Eye (tissue), 1 donor: ENCODE measurements around the gene BICD1.

Source experiments
- DNase-seq: peaks from one replicate; pipeline ENCODE4 v3.0.0-alpha.2; 2015

The BICD1 gene

GRCh38 chr12:32285489-32285888 lies 178.8 kb downstream of the BICD1 start:
- no peak for DNase-seq

GRCh38 chr12:32290411-32290810 lies 183.8 kb downstream of the BICD1 start:
- DNase-seq, result no peak

- no peak for DNase-seq
These were observed 185.5 kb downstream of the BICD1 start for GRCh38 chr12:32292151-32292550.

DNA sequence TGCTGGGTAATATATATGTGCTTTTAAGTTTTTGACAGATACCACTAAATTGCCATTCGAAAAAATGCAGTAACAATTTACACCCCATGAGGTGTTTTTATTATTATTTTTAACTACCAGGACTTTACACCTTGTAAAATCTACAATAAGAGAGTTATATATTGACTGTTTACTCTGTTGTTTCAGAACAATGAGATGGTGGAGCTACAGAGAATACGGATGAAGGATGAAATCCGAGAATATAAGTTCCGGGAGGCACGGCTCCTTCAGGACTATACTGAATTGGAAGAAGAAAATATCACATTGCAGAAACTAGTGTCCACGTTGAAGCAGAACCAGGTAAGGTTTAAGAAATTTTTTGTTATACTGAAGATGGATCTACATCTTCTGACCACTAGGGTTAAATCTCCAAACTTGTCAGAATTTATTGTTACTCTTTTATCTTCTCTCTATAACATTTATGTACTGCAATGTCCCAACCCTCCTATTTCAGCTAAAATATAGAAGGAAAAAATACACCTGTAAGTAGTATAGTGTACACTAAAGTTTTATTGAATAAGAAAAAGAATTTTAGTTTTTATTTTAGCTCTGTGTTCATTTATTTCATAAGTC lies 187.3 kb downstream of the BICD1 start:
- DNase-seq, result no peak

- DNase-seq, result no peak
These were observed 189.9 kb downstream of the BICD1 start for GRCh38 chr12:32296567-32296966.

DNA sequence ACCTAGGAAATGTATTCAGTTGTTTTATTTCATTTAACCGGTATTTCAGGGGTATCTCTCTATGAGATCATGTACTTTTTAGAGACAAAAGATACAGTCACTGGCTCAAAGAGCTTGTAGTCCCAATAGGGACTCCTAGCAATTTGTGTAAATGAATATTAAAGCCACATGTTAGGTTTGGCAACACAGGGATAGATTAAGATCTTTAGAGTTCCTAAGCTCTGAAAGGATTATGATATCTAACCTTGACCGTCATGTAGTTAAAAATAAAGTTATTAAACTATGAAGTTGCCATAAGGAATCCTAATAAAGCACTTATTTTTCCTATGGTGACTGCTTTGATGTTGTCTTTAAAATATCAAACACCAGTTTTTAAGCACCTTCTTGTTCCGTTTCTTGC lies 192.3 kb downstream of the BICD1 start:
- peak; percentile 39 for DNase-seq

DNA sequence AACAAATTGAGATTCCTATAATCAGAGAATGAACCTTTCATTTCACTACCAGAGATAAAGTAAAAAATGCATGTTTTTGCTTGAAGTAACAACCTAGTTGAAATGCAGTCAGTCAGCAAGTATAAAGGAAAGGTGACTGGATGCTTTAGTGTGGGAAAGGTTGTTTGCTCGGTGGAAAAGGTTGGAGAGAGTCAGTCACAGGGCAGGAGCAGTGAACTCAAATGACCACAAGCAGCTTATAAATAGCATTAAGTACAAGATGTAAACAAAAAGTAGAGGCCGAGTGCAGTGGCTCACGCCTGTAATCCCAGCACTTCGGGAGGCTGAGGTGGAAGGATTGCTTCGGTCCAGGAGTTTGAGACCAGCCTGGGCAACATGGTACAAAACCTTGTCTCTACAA lies 194.6 kb downstream of the BICD1 start:
- no peak for DNase-seq

DNA sequence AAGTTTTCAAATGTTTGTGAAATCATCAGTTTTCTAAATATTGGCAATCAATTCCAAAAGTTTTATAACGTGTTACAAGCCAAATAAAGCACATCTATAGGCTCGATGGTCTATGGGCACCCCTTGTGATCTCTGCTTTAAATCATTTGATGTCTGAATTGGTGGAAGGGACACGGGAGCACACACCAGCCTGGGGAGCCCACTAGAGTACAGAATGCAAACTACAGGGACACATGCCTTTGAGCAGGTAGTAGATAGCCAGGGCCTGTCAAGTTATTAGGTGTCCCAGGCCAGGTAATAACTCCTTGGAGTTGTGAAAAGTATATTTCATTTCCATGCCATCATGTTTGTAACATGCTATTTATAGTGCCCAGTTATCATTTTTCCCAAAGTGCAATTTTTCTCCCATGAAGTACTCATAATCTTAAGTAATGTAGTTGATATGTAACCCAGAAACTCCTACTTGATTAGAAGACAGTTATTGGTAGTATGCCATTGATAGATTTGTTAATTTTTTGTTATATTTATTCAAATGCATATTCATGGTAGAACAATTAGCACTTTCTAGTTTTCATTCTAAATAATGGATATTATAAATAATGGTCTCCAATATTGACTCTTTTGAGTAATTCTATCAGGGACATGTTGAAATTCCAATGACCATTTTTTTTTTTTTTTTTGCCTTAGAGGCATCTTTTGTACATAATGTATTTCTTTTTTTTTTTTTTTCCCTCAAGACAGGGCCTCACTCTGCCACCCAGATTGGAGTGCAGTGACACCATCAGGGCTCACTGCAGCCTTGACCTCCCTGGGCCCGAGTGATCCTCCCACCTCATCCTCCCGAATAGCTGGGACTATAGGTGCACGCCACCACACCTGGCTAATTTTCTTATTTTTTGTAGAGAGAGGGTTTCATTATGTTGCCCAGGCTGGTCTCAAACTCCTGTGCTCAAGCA lies 195.8 kb downstream of the BICD1 start:
- DNase-seq, result peak; percentile 49

DNA sequence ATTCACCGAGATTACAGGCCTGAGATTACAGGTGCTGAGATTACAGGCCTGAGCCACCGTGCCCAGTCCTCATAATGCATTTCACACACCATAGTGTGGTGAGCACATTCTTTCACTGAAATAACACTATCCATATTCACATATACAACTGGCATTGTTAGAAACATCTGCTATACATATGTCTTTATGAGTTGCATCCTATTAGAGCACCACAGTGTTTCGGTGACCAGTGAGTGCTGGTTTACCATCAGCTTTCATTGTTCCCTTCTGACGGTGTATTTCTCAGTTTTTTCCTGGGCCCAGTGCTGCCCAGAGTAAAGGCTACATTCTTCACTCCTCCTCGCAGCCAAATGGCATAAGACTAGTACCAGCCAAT lies 196.5 kb downstream of the BICD1 start:
- DNase-seq, result no peak

DNA sequence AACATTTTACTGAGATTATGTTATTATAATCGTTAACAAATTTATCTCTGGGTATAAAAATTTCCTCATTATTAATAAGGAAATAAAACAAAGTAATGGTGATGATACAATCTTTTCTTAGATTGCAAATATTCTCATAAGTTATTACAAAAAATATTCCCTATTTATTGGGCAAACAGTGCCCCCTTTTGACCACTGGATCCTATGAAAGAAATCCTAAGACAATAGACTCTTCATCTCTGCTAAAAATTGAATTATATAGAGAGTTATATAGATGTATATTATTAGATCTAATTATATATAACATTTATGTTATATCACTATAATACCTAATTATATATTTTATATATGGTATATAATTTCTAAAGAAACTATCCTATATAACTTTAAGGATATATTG lies 198.5 kb downstream of the BICD1 start:
- peak; percentile 68 for DNase-seq

- DNase-seq, result no peak
These were observed 200.7 kb downstream of the BICD1 start for GRCh38 chr12:32307326-32307725.

- DNase-seq, result peak; percentile 45
These were observed 203.4 kb downstream of the BICD1 start for GRCh38 chr12:32309811-32310736.

DNA sequence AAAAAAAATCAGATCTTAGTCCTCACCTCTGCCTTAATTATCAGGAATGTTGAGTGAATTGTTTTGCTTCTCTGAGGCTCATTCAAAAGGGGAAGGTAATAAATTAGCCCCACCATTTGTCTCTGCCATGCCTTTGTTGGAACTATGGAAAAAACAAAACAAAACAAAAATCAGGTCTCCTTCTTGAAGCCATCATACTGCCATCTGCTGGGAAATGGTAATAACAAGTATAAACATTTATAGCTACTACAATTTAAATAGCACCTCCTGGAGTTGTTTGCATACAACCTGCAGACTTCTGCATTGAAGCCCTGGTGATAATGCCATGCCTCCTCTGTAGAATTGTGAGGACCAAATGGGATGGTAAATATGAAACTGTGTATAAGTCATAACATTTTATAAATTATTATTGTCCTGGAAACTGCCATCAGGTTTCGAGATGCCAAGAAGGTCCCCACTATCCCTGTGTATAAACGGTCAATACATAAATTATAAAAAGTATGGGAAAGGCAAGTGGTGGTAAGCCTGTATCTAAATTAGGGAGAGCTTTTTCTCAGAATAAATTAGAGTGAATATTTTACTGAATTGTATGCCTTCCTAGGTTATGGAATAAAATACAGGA lies 205.5 kb downstream of the BICD1 start:
- DNase-seq, result peak; percentile 76

DNA sequence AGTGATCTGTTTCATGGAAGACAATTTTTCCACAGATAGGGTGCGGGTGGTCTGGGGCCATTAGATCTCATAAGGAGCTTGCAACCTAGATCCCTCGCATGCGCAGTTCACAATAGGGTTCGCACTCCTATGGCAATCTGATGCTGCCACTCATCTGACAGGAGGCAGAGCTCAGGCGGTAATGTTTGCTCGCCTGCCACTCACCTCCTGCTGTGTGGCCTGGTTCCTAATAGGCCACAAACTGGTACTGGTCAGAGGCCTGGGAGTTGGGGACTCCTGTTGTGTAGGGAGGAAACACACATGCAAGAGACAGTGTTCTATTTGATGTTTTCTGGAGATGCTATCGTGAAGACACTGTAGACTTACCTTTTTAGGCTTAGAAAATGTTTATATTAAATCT lies 215.7 kb downstream of the BICD1 start:
- DNase-seq, result peak; percentile 83

GRCh38 chr12:32331133-32331532 lies 224.5 kb downstream of the BICD1 start:
- no peak for DNase-seq

GRCh38 chr12:32332446-32332845 lies 225.8 kb downstream of the BICD1 start:
- DNase-seq, result no peak

GRCh38 chr12:32334371-32334777 lies 227.7 kb downstream of the BICD1 start:
- DNase-seq, result no peak

GRCh38 chr12:32336261-32336660 lies 229.6 kb downstream of the BICD1 start:
- no peak for DNase-seq

- DNase-seq, result no peak
These were observed 236.8 kb downstream of the BICD1 start for GRCh38 chr12:32343496-32343895.

- no peak for DNase-seq
These were observed 237.4 kb downstream of the BICD1 start for GRCh38 chr12:32344047-32344446.

DNA sequence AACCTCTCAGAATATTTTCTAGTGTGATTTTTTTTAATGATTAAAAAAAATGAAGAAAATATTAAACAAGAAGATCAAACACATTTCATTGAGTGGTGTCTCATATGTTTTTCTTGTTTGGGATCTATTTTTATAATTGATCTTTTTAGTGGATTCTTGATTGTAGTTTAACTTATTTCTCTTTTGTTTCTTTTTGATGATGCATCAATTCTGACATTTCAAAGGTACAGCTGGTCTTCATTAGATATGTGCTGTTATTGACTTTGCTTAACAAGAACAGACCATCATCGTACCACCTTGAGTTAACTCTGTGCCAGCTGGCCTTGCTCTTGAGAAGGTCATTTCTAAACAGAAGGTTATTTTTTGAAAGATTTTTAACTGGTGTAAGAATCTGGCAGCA lies 246.9 kb downstream of the BICD1 start:
- DNase-seq, result no peak

GRCh38 chr12:32357601-32358249 lies 251.1 kb downstream of the BICD1 start:
- no peak for DNase-seq
